ENCODE data around the gene OGFR. TPM values are rescaled to one million over a fixed set of nuclear protein-coding genes. Genes with fewer than 3 reads are reported as not detected.

The OGFR gene
- total RNA-seq, 1 donor from 2014 or later = 96.5 TPM

- H3K4me3 Mint-ChIP-seq (ENCODE audit: unreplicated experiment) = peak overlapping the region; percentile 60
These were observed 10.1 kb downstream of the OGFR start for GRCh38 chr20:62814709-62815065.

GRCh38 chr20:62815066-62815991 lies 10.7 kb downstream of the OGFR start:
- Mint-ChIP-seq H3K4me3 (ENCODE audit: unreplicated experiment) (peak overlapping the region; percentile 81), H3K4me1 (ENCODE audit: low read depth, unreplicated experiment) (peaks cover 17% of the 10 kb centered on the region), H3K36me3 (ENCODE audit: low read depth, unreplicated experiment) (no peaks in the 10 kb centered on the region), H3K27ac (ENCODE audit: unreplicated experiment) (peak overlapping the region; percentile 86), H3K9me3 (ENCODE audit: unreplicated experiment) (no peaks in the 10 kb centered on the region), H3K27me3 (ENCODE audit: low read depth, unreplicated experiment) (peaks cover 1% of the 10 kb centered on the region)
- no peak overlapping the region for H3K27ac ChIP-seq (ENCODE audit: low read depth, low read length)
- no peak overlapping the region for H3K9ac ChIP-seq (ENCODE audit: low read length)
- no peaks in the 10 kb centered on the region for H3K79me2 ChIP-seq (ENCODE audit: insufficient read depth, low read length)
- H2AFZ ChIP-seq (ENCODE audit: low read depth, low read length) = no peak overlapping the region
- DNase-seq (ENCODE audit: low read depth) (peak; percentile 43), FAIRE-seq (no peak)
- H3K4me2 ChIP-seq (ENCODE audit: low read length) = peak overlapping the region; percentile 75
- no peaks in the 10 kb centered on the region for H3K9me3 ChIP-seq (ENCODE audit: insufficient read depth, low read depth, low read length)
- H3K4me1 ChIP-seq (ENCODE audit: insufficient read depth, low read length) = peaks cover 32% of the 10 kb centered on the region
- TF ChIP-seq EZH2 (IDR thresholded peaks at IDR 0.05; ENCODE audit: insufficient read depth, low read length) = no peak
- TF ChIP-seq CTCF (IDR thresholded peaks at IDR 0.05; ENCODE audit: insufficient read depth, low read depth, low read length) = no peak
- no peak overlapping the region for H3K4me3 ChIP-seq (ENCODE audit: insufficient read depth, low read depth, low read length)
- no peaks in the 10 kb centered on the region for H3K36me3 ChIP-seq (ENCODE audit: insufficient read depth, low read length)
- H4K20me1 ChIP-seq (ENCODE audit: insufficient read depth, low read length) = peaks cover 14% of the 10 kb centered on the region
- H3K27me3 ChIP-seq (ENCODE audit: insufficient read depth, low read length) = peaks cover 15% of the 10 kb centered on the region

More at GRCh38 chr20:62814709-62815065, 10.1 kb downstream of the OGFR start:
- Histone ChIP-seq H3K79me2 (ENCODE audit: insufficient read depth, low read length) (no peaks in the 10 kb centered on the region), H2AFZ (ENCODE audit: low read depth, low read length) (no peak overlapping the region), H3K4me3 (ENCODE audit: insufficient read depth, low read depth, low read length) (no peak overlapping the region), H3K4me2 (ENCODE audit: low read length) (no peak overlapping the region), H4K20me1 (ENCODE audit: insufficient read depth, low read length) (peaks cover 19% of the 10 kb centered on the region), H3K9ac (ENCODE audit: low read length) (no peak overlapping the region), H3K36me3 (ENCODE audit: insufficient read depth, low read length) (peaks cover 4% of the 10 kb centered on the region), H3K9me3 (ENCODE audit: insufficient read depth, low read depth, low read length) (no peaks in the 10 kb centered on the region), H3K27ac (ENCODE audit: low read depth, low read length) (no peak overlapping the region), H3K27me3 (ENCODE audit: insufficient read depth, low read length) (peaks cover 15% of the 10 kb centered on the region), H3K4me1 (ENCODE audit: insufficient read depth, low read length) (peaks cover 30% of the 10 kb centered on the region)
- FAIRE-seq (no peak), DNase-seq (ENCODE audit: low read depth) (no peak)
- TF ChIP-seq CTCF (IDR thresholded peaks at IDR 0.05; ENCODE audit: insufficient read depth, low read depth, low read length) (no peak), EZH2 (IDR thresholded peaks at IDR 0.05; ENCODE audit: insufficient read depth, low read length) (no peak)
- H3K27ac Mint-ChIP-seq (ENCODE audit: unreplicated experiment) = peak overlapping the region; percentile 86
- no peaks in the 10 kb centered on the region for H3K27me3 Mint-ChIP-seq (ENCODE audit: low read depth, unreplicated experiment)
- no peaks in the 10 kb centered on the region for H3K36me3 Mint-ChIP-seq (ENCODE audit: low read depth, unreplicated experiment)
- H3K9me3 Mint-ChIP-seq (ENCODE audit: unreplicated experiment) = no peaks in the 10 kb centered on the region
- H3K4me1 Mint-ChIP-seq (ENCODE audit: low read depth, unreplicated experiment) = peaks cover 17% of the 10 kb centered on the region

Data from astrocyte (in vitro differentiated cells and primary cell).